ENCODE measurements around the gene U2SURP.
"Not testable (repeated sequence)": the region's sequence is repeated elsewhere in the genome, so short reads cannot be mapped to it uniquely, and the experiment has no call there.

Gene U2SURP

DNA sequence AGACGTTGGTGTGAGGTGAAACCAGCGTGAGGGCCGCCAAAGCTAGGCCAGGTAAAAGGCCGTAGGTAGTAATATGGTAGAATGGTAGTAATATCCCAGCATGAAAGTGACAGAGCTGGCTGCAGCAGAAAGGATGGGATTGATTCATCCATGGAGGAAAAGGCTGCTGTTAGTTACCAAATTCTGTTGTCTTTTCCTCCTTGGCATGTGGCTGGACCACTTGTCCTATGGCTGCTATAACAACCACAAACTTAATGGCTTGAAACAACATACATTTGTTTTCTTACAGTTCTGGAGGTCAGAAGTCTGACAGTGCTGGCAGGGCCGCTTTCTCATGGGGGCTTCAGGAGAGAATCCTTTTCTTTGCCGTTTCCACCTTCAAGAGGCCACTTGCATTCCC lies 70.4 kb downstream of the U2SURP start:
- Histone ChIP-seq H3K4me1 (ENCODE audit: low read length) (no peaks in the 10 kb centered on the region), H3K27ac (ENCODE audit: low read length) (no peak overlapping the region), H2AFZ (ENCODE audit: low read length) (no peak overlapping the region), H3K9ac (ENCODE audit: low read length) (no peak overlapping the region), H4K20me1 (ENCODE audit: insufficient read depth, low read length) (no peaks in the 10 kb centered on the region), H3K27me3 (replicated peaks; ENCODE audit: insufficient read depth, low read length) (no peaks in the 10 kb centered on the region), H3K9me3 (replicated peaks; ENCODE audit: insufficient read depth, low read length) (no peaks in the 10 kb centered on the region), H3K4me2 (ENCODE audit: low read depth, low read length) (no peak overlapping the region), H3K36me3 (replicated peaks; ENCODE audit: insufficient read depth, low read length) (no peaks in the 10 kb centered on the region), H3F3A (ENCODE audit: insufficient read depth, low read length) (no peaks in the 10 kb centered on the region), H3K4me3 (ENCODE audit: low read length) (no peak overlapping the region), H3K9me2 (replicated peaks; ENCODE audit: insufficient read depth, low read length) (no peaks in the 10 kb centered on the region), H3K79me2 (ENCODE audit: low read length) (no peaks in the 10 kb centered on the region)
- DNase-seq: no peak
- no peak for TF ChIP-seq EZH2 (optimal IDR thresholded peaks at IDR 0.05; ENCODE audit: low read depth, low read length)
- no peak for TF ChIP-seq EZH2phosphoT487 (IDR thresholded peaks at IDR 0.05; ENCODE audit: low read length)
- TF ChIP-seq, protein P1, sequence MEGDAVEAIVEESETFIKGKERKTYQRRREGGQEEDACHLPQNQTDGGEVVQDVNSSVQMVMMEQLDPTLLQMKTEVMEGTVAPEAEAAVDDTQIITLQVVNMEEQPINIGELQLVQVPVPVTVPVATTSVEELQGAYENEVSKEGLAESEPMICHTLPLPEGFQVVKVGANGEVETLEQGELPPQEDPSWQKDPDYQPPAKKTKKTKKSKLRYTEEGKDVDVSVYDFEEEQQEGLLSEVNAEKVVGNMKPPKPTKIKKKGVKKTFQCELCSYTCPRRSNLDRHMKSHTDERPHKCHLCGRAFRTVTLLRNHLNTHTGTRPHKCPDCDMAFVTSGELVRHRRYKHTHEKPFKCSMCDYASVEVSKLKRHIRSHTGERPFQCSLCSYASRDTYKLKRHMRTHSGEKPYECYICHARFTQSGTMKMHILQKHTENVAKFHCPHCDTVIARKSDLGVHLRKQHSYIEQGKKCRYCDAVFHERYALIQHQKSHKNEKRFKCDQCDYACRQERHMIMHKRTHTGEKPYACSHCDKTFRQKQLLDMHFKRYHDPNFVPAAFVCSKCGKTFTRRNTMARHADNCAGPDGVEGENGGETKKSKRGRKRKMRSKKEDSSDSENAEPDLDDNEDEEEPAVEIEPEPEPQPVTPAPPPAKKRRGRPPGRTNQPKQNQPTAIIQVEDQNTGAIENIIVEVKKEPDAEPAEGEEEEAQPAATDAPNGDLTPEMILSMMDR (IDR thresholded peaks at IDR 0.05; ENCODE audit: low read length): no peak

DNA sequence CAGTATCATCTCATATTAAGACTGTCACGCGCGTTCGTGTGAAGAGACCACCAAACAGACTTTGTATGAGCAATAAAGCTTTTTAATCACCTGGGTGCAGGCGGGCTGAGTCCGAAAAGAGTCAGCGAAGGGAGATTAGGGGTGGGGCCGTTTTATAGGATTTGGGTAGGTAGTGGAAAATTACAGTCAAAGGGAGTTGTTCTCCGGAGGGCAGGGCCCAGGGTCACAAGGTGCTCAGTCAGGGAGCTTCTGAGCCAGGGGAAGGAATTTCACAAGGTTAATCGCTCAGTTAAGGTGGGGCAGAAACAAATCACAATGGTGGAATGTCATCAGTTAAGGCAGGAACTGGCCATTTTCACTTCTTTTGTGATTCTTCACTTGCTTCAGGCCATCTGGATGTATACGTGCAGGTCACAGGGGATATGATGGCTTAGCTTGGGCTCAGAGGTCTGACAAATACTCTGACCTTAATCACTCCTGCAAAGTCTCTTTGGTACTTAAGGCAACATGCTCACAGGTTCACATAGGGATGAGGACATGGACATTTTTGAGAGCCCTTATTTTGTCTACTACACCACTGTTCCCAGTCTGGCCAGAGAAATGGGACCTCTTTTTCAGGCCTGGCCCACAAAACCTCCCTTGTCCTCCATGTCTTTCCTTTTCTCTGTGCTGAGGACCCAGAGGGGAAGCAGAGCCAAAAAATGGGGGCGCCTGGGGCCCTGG lies 71.1 kb downstream of the U2SURP start:
- H3K9me2 ChIP-seq (replicated peaks; ENCODE audit: insufficient read depth, low read length); H3K27me3 ChIP-seq (replicated peaks; ENCODE audit: insufficient read depth, low read length); H2AFZ ChIP-seq (ENCODE audit: low read length); H3K9me3 ChIP-seq (replicated peaks; ENCODE audit: insufficient read depth, low read length); H3K4me1 ChIP-seq (ENCODE audit: low read length); H3K4me2 ChIP-seq (ENCODE audit: low read depth, low read length); H3K9ac ChIP-seq (ENCODE audit: low read length); H3K4me3 ChIP-seq (ENCODE audit: low read length); H4K20me1 ChIP-seq (ENCODE audit: insufficient read depth, low read length); H3F3A ChIP-seq (ENCODE audit: insufficient read depth, low read length); H3K27ac ChIP-seq (ENCODE audit: low read length); H3K79me2 ChIP-seq (ENCODE audit: low read length); H3K36me3 ChIP-seq (replicated peaks; ENCODE audit: insufficient read depth, low read length); DNase-seq: not testable (repeated sequence)

DNA sequence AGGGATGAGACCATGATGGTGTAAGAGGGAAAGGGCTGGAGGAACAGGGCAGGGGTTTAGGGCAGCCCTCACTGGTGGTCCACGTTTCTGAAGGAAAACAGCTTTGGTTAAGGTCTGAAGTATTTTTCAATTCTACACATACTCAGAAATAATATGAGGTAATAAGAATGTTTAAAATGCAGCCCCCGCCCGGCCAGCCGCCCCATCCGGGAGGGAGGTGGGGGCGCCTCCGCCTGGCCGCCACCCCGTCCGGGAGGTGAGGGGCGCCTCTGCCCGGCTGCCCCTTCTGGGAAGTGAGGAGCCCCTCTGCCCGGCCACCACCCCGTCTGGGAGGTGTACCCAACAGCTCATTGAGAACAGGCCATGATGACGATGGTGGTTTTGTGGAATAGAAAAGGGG lies 72.2 kb downstream of the U2SURP start:
- not testable (repeated sequence) for H2AFZ ChIP-seq (ENCODE audit: low read length); DNase-seq; H3K79me2 ChIP-seq (ENCODE audit: low read length); H3K4me2 ChIP-seq (ENCODE audit: low read depth, low read length); H3F3A ChIP-seq (ENCODE audit: insufficient read depth, low read length); H3K27ac ChIP-seq (ENCODE audit: low read length); H3K4me3 ChIP-seq (ENCODE audit: low read length); H3K9ac ChIP-seq (ENCODE audit: low read length); H3K36me3 ChIP-seq (replicated peaks; ENCODE audit: insufficient read depth, low read length); H4K20me1 ChIP-seq (ENCODE audit: insufficient read depth, low read length); H3K9me3 ChIP-seq (replicated peaks; ENCODE audit: insufficient read depth, low read length); H3K27me3 ChIP-seq (replicated peaks; ENCODE audit: insufficient read depth, low read length); H3K4me1 ChIP-seq (ENCODE audit: low read length); H3K9me2 ChIP-seq (replicated peaks; ENCODE audit: insufficient read depth, low read length)

DNA sequence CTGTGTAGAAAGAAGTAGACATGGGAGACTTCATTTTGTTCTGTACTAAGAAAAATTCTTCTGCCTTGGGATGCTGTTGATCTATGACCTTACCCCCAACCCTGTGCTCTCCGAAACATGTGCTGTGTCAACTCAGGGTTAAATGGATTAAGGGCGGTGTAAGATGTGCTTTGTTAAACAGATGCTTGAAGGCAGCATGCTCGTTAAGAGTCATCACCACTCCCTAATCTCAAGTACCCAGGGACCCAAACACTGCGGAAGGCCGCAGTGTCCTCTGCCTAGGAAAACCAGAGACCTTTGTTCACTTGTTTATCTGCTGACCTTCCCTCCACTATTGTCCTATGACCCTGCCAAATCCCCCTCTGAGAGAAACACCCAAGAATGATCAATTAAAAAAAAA lies 72.6 kb downstream of the U2SURP start:
- not testable (repeated sequence) for H3K36me3 ChIP-seq (replicated peaks; ENCODE audit: insufficient read depth, low read length); H3K9ac ChIP-seq (ENCODE audit: low read length); H3K9me3 ChIP-seq (replicated peaks; ENCODE audit: insufficient read depth, low read length); DNase-seq; H3F3A ChIP-seq (ENCODE audit: insufficient read depth, low read length); H3K79me2 ChIP-seq (ENCODE audit: low read length); H3K9me2 ChIP-seq (replicated peaks; ENCODE audit: insufficient read depth, low read length); H3K4me2 ChIP-seq (ENCODE audit: low read depth, low read length); H2AFZ ChIP-seq (ENCODE audit: low read length); H3K4me3 ChIP-seq (ENCODE audit: low read length); H3K27ac ChIP-seq (ENCODE audit: low read length); H3K27me3 ChIP-seq (replicated peaks; ENCODE audit: insufficient read depth, low read length); H3K4me1 ChIP-seq (ENCODE audit: low read length); H4K20me1 ChIP-seq (ENCODE audit: insufficient read depth, low read length)

DNA sequence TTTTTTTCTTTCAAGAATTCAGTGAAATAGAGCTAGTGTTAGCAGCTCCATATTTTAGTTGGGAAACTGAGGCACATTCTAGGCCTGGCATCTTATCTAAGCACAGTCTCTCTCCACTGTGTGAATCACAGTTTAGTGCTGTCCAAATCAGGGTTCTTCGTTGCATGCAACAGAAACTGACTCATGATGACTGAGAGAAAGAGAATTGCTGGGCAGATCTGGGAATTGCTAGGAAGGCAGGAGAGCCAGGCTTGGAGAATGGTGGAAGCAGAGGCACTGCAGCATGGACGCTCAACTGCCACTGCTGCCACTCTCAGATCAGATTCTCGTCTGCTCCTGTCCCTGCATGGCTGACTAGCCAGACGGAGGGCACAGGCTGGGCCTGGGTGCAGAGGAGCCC lies 77.5 kb downstream of the U2SURP start:
- no peaks in the 10 kb centered on the region for H3K27me3 ChIP-seq (replicated peaks; ENCODE audit: insufficient read depth, low read length)
- no peak overlapping the region for H3K9ac ChIP-seq (ENCODE audit: low read length)
- no peaks in the 10 kb centered on the region for H3K4me1 ChIP-seq (ENCODE audit: low read length)
- TF ChIP-seq EZH2phosphoT487 (IDR thresholded peaks at IDR 0.05; ENCODE audit: low read length) (no peak), EZH2 (optimal IDR thresholded peaks at IDR 0.05; ENCODE audit: low read depth, low read length) (no peak)
- TF ChIP-seq, protein P1 (IDR thresholded peaks at IDR 0.05; ENCODE audit: low read length): no peak
- no peak overlapping the region for H2AFZ ChIP-seq (ENCODE audit: low read length)
- DNase-seq: no peak
- H3K27ac ChIP-seq (ENCODE audit: low read length): no peak overlapping the region
- H3K9me2 ChIP-seq (replicated peaks; ENCODE audit: insufficient read depth, low read length): no peaks in the 10 kb centered on the region
- no peaks in the 10 kb centered on the region for H3F3A ChIP-seq (ENCODE audit: insufficient read depth, low read length)
- H3K79me2 ChIP-seq (ENCODE audit: low read length): no peaks in the 10 kb centered on the region
- no peak overlapping the region for H3K4me2 ChIP-seq (ENCODE audit: low read depth, low read length)
- no peaks in the 10 kb centered on the region for H3K9me3 ChIP-seq (replicated peaks; ENCODE audit: insufficient read depth, low read length)
- H3K36me3 ChIP-seq (replicated peaks; ENCODE audit: insufficient read depth, low read length): no peaks in the 10 kb centered on the region
- H3K4me3 ChIP-seq (ENCODE audit: low read length): no peak overlapping the region
- H4K20me1 ChIP-seq (ENCODE audit: insufficient read depth, low read length): no peaks in the 10 kb centered on the region

Data from MM.1S (cell line).